GM19463 (cell line): ENCODE results near the gene EFCC1.

Experiments
- ATAC-seq: cut with Tn5 transposase; IDR thresholded peaks from one replicate; pipeline ENCODE4 v1.9.1; 2021; ENCODE audit warnings: mild to moderate bottlenecking, moderate library complexity; ENCODE audit not compliant: unreplicated experiment

Gene EFCC1

GRCh38 chr3:129031476-129032215 is 30.5 kb downstream of the EFCC1 start:
- ATAC-seq: no peak

GRCh38 chr3:129032716-129033115 is 31.6 kb downstream of the EFCC1 start:
- ATAC-seq: no peak

GRCh38 chr3:129033151-129033550 is 32.0 kb downstream of the EFCC1 start:
- ATAC-seq: no peak

GRCh38 chr3:129033633-129034321 is 32.7 kb downstream of the EFCC1 start:
- no peak for ATAC-seq

GRCh38 chr3:129034642-129035041 is 33.5 kb downstream of the EFCC1 start:
- no peak for ATAC-seq

GRCh38 chr3:129035360-129036221 is 34.5 kb downstream of the EFCC1 start:
- no peak for ATAC-seq

- ATAC-seq: no peak
Observed at GRCh38 chr3:129036222-129037092, 35.4 kb downstream of the EFCC1 start.

- no peak for ATAC-seq
Observed at GRCh38 chr3:129037093-129037419, 36.0 kb downstream of the EFCC1 start.

- ATAC-seq: no peak
Observed at GRCh38 chr3:129038121-129038855, 37.2 kb downstream of the EFCC1 start.

- no peak for ATAC-seq
Observed at GRCh38 chr3:129039271-129040038, 38.4 kb downstream of the EFCC1 start.

- ATAC-seq: no peak
Observed at GRCh38 chr3:129040039-129040336, 38.9 kb downstream of the EFCC1 start.

GRCh38 chr3:129040579-129041300 is 39.6 kb downstream of the EFCC1 start:
- ATAC-seq: no peak

- no peak for ATAC-seq
Observed at GRCh38 chr3:129045675-129046036, 44.6 kb downstream of the EFCC1 start.

GRCh38 chr3:129046037-129046731 is 45.1 kb downstream of the EFCC1 start:
- no peak for ATAC-seq

GRCh38 chr3:129046732-129047552 is 45.8 kb downstream of the EFCC1 start:
- ATAC-seq: no peak

- no peak for ATAC-seq
Observed at GRCh38 chr3:129047553-129047839, 46.4 kb downstream of the EFCC1 start.

- ATAC-seq: no peak
Observed at GRCh38 chr3:129050556-129051295, 49.6 kb downstream of the EFCC1 start.
